ENCODE results near the gene CNTNAP2. TPM values are rescaled to one million over a fixed set of nuclear protein-coding genes. Genes with fewer than 3 reads are reported as not detected.

The CNTNAP2 gene
- total RNA-seq, 4 donors from 2014 or later = 0.29 to 0.88 (median 0.33) TPM; not detected in 1

DNA sequence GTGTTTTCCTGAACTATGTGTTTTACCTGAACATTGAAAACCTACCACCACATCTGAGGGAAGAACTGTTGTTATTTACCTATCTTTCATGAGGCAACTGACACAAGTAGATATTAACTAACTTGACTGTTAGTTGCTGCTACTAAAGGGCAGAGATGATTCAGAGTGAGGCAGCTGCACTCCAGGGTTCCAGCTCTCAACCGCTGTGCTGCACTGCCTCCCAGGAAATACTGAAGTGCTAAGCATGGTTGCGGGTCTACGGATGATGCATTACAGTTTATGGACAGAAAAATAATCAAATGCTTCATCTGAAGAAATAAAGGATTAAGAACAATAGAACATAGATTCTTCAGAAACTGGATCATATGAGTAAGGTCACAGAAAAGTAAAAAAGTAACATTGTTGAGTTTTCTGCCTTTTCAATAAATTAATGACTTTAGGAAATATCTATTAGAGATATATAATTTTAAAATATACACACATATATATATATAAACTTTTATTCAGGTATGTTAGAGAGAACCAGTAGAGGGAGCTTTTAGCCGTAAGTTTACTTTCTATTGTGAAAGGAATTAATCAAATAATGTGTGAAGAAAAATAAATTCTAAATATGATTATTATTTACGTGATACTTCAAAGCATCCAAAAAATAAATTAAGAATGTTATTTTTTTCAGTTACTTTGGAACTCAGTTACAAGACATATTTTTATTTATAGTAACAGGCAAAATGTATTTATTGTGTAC is 620.0 kb downstream of the CNTNAP2 start:
- no peak for DNase-seq
- intact Hi-C loops (cut with DNase I) = no loop called here
- no peak for TF ChIP-seq CTCF (IDR thresholded peaks at IDR 0.05)
- TF ChIP-seq POLR2A (IDR thresholded peaks at IDR 0.05) = no peak

GRCh38 chr7:146740039-146740438 is 623.4 kb downstream of the CNTNAP2 start:
- H3K4me1 ChIP-seq = no peaks in the 10 kb centered on the region
- intact Hi-C loops (cut with DNase I) = no loop called here
- H3K4me3 ChIP-seq (replicated peaks in 1 of 3) = no peak overlapping the region
- H3K9me3 ChIP-seq = no peaks in the 10 kb centered on the region
- 87 to 98% methylated on average over 1 of the region's 1 CpG for WGBS, 2 donors
- no peaks in the 10 kb centered on the region for H3K36me3 ChIP-seq
- TF ChIP-seq CTCF (IDR thresholded peaks at IDR 0.05) (no peak), POLR2A (IDR thresholded peaks at IDR 0.05) (no peak)
- H3K27ac ChIP-seq = no peak overlapping the region
- no peak for DNase-seq
- no peaks in the 10 kb centered on the region for H3K27me3 ChIP-seq

More for the DNA sequence above, 620.0 kb downstream of the CNTNAP2 start:
- H3K36me3 ChIP-seq = no peaks in the 10 kb centered on the region
- no peaks in the 10 kb centered on the region for H3K9me3 ChIP-seq
- no peaks in the 10 kb centered on the region for H3K4me1 ChIP-seq
- no peak overlapping the region for H3K4me3 ChIP-seq (replicated peaks in 1 of 3)
- no peak overlapping the region for H3K27ac ChIP-seq
- 82 to 85% methylated on average over 5 of the region's 5 CpGs for WGBS, 2 donors
- H3K27me3 ChIP-seq = no peaks in the 10 kb centered on the region

DNA sequence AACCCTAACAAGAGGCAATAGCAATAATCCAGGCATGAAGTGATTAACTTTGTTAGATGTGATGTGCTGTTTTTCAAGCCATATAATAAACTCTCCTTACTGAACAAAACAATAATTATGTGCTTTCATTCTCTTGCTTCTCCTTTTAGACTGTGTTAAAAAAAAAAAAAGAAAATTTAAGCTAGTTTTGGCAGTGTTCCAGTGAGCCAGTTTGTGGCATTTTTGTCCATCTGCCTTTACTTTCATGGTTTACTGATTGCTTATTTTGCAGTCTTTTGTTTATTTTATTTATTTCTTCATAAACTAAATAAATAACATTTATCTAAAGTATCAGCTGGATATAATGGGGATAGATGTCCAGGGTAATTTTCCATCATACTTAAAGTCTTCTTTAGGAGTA is 625.3 kb downstream of the CNTNAP2 start:
- Histone ChIP-seq H3K36me3 (no peaks in the 10 kb centered on the region), H3K4me3 (replicated peaks in 1 of 3) (no peak overlapping the region), H3K4me1 (no peaks in the 10 kb centered on the region), H3K27ac (no peak overlapping the region), H3K9me3 (no peaks in the 10 kb centered on the region), H3K27me3 (no peaks in the 10 kb centered on the region)
- no peak for DNase-seq
- TF ChIP-seq POLR2A (IDR thresholded peaks at IDR 0.05) = no peak
- TF ChIP-seq CTCF (IDR thresholded peaks at IDR 0.05) = no peak
- intact Hi-C loops (cut with DNase I) = no loop called here

DNA sequence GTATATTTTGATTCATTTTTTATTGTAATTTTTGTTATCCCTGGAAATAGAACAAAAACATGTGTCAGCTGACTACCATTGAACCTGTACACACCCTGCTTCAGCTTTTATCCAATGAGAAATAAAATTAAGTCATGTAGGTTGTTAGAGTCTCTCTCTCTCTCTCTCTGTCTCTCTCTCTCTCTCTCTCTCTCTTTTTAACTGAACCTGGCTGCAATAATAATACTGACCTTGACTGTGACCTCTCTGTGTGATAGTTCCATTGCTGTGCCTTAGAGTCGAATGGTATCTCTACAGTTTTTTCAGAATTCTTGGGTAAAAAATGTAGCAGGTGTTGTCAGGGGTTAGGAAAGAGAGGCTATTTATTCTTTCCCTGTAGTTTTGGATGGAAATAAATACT is 637.8 kb downstream of the CNTNAP2 start:
- 83 to 87% methylated on average over 1 of the region's 1 CpG for WGBS, 2 donors
- intact Hi-C loops (cut with DNase I) = no loop called here
- no peak for TF ChIP-seq POLR2A (IDR thresholded peaks at IDR 0.05)
- TF ChIP-seq CTCF (IDR thresholded peaks at IDR 0.05) = no peak
- DNase-seq = no peak
- Histone ChIP-seq H3K27ac (no peak overlapping the region), H3K36me3 (no peaks in the 10 kb centered on the region), H3K4me3 (replicated peaks in 1 of 3) (no peak overlapping the region), H3K27me3 (no peaks in the 10 kb centered on the region), H3K4me1 (no peaks in the 10 kb centered on the region), H3K9me3 (no peaks in the 10 kb centered on the region)

GRCh38 chr7:146755585-146755984 is 639.0 kb downstream of the CNTNAP2 start:
- DNase-seq = no peak
- TF ChIP-seq POLR2A (IDR thresholded peaks at IDR 0.05) = no peak
- TF ChIP-seq CTCF (IDR thresholded peaks at IDR 0.05) = no peak
- WGBS, 2 donors = 82% methylated on average over 2 of the region's 2 CpGs
- no peak overlapping the region for H3K27ac ChIP-seq
- H3K9me3 ChIP-seq = no peaks in the 10 kb centered on the region
- no peaks in the 10 kb centered on the region for H3K4me1 ChIP-seq
- intact Hi-C loops (cut with DNase I) = no loop called here
- no peaks in the 10 kb centered on the region for H3K27me3 ChIP-seq
- no peaks in the 10 kb centered on the region for H3K36me3 ChIP-seq
- no peak overlapping the region for H3K4me3 ChIP-seq (replicated peaks in 1 of 3)
